ENCODE measurements around the gene EHBP1.

DNA sequence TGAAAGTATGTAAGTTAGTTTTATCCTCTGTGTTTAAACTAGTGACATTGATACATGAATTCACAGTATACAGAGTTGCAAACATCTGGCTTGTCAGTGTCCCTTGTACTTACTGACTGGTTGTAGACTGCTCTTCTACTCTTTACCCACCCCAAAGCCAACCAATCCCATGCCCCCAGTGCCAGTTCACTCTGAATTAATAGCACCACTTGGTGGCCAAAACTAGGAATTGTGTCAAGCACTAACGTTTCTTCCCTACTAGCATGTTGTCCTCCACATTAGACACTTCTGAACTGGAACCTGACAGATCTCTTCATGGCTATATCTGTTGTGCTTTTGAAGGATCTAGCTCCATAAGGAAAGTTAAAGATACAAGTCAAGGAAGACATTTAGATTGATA lies 317.9 kb downstream of the EHBP1 start:
- TF ChIP-seq, protein P1, sequence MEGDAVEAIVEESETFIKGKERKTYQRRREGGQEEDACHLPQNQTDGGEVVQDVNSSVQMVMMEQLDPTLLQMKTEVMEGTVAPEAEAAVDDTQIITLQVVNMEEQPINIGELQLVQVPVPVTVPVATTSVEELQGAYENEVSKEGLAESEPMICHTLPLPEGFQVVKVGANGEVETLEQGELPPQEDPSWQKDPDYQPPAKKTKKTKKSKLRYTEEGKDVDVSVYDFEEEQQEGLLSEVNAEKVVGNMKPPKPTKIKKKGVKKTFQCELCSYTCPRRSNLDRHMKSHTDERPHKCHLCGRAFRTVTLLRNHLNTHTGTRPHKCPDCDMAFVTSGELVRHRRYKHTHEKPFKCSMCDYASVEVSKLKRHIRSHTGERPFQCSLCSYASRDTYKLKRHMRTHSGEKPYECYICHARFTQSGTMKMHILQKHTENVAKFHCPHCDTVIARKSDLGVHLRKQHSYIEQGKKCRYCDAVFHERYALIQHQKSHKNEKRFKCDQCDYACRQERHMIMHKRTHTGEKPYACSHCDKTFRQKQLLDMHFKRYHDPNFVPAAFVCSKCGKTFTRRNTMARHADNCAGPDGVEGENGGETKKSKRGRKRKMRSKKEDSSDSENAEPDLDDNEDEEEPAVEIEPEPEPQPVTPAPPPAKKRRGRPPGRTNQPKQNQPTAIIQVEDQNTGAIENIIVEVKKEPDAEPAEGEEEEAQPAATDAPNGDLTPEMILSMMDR (IDR thresholded peaks at IDR 0.05) = no peak
- TF ChIP-seq EP300 (IDR thresholded peaks at IDR 0.05) (no peak), POLR2A (IDR thresholded peaks at IDR 0.05) (no peak)
